K562 (cell line): Measurements from ENCODE around the gene LTBP4. TPM values are rescaled to one million over a fixed set of nuclear protein-coding genes. Genes with fewer than 3 reads are reported as not detected.

ENCODE experiments used
- ESRRB ChIP-seq: fragments of 250-450 bp; sonication (Bioruptor Pico); IDR thresholded peaks from 2 replicates; pipeline ENCODE4 v1.5.0; 2020; ENCODE audit warnings: mild to moderate bottlenecking, moderate library complexity, borderline replicate concordance
- FIP1L1 ChIP-seq: fragments of 200-400 bp; formaldehyde crosslinking; IDR thresholded peaks from 2 replicates; pipeline ENCODE4 v1.6.1; 2018; ENCODE audit warnings: mild to moderate bottlenecking, low read depth, low read length; ENCODE audit not compliant: poor library complexity, severe bottlenecking
- FOXK2 ChIP-seq, 2 experiments: fragments of 450-650 bp; IDR thresholded peaks in 1 of 2; conservative IDR thresholded peaks in 1 of 2; 2 replicates each; pipeline ENCODE4 v1.6.1; 2016; ENCODE audit warnings: low read depth in 2 of 2, mild to moderate bottlenecking in 1 of 2
- GTF2F1 ChIP-seq: IDR thresholded peaks from 2 replicates; pipeline ENCODE4 v1.6.1; 2011; ENCODE audit warnings: low read depth, low read length, improper control_type of control experiment
- HDAC1 ChIP-seq, 2 experiments: fragments of 450-650 bp; IDR thresholded peaks; 2 replicates each; pipeline ENCODE4 v1.6.1; 2016 to 2017; ENCODE audit warnings: inconsistent platforms in 1 of 2, mild to moderate bottlenecking in 1 of 2, moderate library complexity in 1 of 2
- MAFF ChIP-seq: IDR thresholded peaks from 2 replicates; pipeline ENCODE4 v1.6.1; 2012; ENCODE audit warnings: low read length, improper control_type of control experiment
- RBBP5 ChIP-seq: fragments of 200-600 bp; sonication (generic); IDR thresholded peaks from 2 replicates; pipeline ENCODE4 v1.6.1; 2012; ENCODE audit warnings: borderline replicate concordance, mild to moderate bottlenecking, low read length, control low read depth, inconsistent platforms; ENCODE audit not compliant: insufficient read depth, poor library complexity, severe bottlenecking
- RNF2 ChIP-seq: sonication (generic); IDR thresholded peaks from 2 replicates; pipeline ENCODE4 v1.6.1; 2016
- ZNF785 ChIP-seq: fragments of 250-450 bp; sonication (Bioruptor Pico); IDR thresholded peaks from 2 replicates; pipeline ENCODE4 v1.4.0; 2020; ENCODE audit warnings: mild to moderate bottlenecking
- ZZZ3 ChIP-seq: fragments of 450-650 bp; IDR thresholded peaks from 2 replicates; pipeline ENCODE4 v1.6.1; 2016; ENCODE audit warnings: antibody characterized with exemption, mild to moderate bottlenecking, moderate library complexity
- polyA plus RNA-seq, 8 experiments: library from polyadenylated mRNA; depleted of rRNA in 4 of 8; stranded (reverse) in 5 of 8; unstranded in 3 of 8; fragments of >200 nt; fragmentation: Nextera tagmentation in 2 of 8; fragmentation: Illumina TruSeq in 1 of 8; extraction: Ambion mirVana in 2 of 8; extraction: Trizol in 1 of 8; gene quantifications; 2 replicates each; pipeline versions ENCODE4 v1.2.1 to v1.2.3, GENCODE V29; 2011 to 2014; ENCODE audit warnings: inconsistent platforms in 1 of 8, missing spikeins in 1 of 8
- total RNA-seq, 7 experiments: library from RNA; depleted of rRNA in 6 of 7; stranded (reverse); fragments of >200 nt in 6 of 7; fragmentation: Illumina TruSeq in 2 of 7; extraction: Trizol in 2 of 7; gene quantifications; 2 replicates each; pipeline versions ENCODE4 v1.2.1 to v1.2.3, GENCODE V29; 2011 to 2021; ENCODE audit warnings: low replicate concordance in 1 of 7
- TF ChIP-seq, protein P1 (sequence below): fragments of 450-650 bp; IDR thresholded peaks from 2 replicates; pipeline ENCODE4 v1.6.1; 2016; ENCODE audit warnings: low read depth, mild to moderate bottlenecking, moderate library complexity
- TF ChIP-seq, protein P2 (sequence below): fragments of 250-450 bp; sonication (Bioruptor Pico); IDR thresholded peaks from 2 replicates; pipeline ENCODE4 v1.5.1; 2021; ENCODE audit warnings: mild to moderate bottlenecking
- TF ChIP-seq, protein P3 (sequence below): fragments of 250-450 bp; sonication (Bioruptor Pico); IDR thresholded peaks from 2 replicates; pipeline ENCODE4 v1.5.0; 2021; ENCODE audit warnings: mild to moderate bottlenecking, borderline replicate concordance
- TF ChIP-seq, protein P4 (sequence below): fragments of 250-450 bp; sonication (Bioruptor Pico); IDR thresholded peaks from 2 replicates; pipeline ENCODE4 v1.4.0; 2020; ENCODE audit warnings: mild to moderate bottlenecking, moderate library complexity
- TF ChIP-seq, protein P5 (sequence below): fragments of 250-450 bp; sonication (Bioruptor Pico); IDR thresholded peaks from 2 replicates; pipeline ENCODE4 v1.5.0; 2021
- TF ChIP-seq, protein P6 (sequence below): fragments of 250-450 bp; sonication (Bioruptor Pico); IDR thresholded peaks from 2 replicates; pipeline ENCODE4 v1.8.0; 2022; ENCODE audit warnings: moderate library complexity, mild to moderate bottlenecking, inconsistent platforms

LTBP4 gene
- total and polyA plus RNA-seq, 9 of the 15 experiments (the other 6 are each of a cell fraction or from before 2014, with no cell fraction given) = 0.35 to 160 (median 31.6) TPM

DNA sequence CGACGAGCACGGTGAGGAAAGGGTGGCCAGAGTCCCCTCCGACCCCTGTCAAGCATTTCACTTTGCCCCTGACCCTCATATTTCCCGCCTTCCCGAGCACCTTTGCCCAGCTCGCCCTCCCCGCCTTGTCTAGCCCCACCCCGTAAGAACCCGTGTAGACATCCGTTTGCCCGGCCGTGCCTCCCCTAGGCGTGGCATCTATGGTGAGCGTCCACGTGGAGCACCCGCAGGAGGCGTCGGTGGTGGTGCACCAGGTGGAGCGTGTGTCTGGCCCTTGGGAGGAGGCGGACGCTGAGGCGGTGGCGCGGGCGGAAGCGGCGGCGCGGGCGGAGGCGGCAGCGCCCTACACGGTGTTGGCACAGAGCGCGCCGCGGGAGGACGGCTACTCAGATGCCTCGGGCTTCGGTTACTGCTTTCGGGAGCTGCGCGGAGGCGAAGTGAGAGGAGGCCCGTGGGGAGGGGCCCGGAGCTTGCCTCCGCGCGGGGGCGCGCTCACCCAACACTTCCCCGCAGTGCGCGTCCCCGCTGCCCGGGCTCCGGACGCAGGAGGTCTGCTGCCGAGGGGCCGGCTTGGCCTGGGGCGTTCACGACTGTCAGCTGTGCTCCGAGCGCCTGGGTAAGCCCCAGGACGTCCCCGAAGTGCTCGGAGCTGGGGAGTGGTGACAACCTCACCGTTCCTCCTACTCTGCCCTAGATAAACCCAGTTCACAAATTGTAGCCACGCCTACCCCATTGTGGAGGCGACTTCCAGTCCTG, 4.2 kb downstream of the LTBP4 start (continued):
- TF ChIP-seq HDAC1 (IDR thresholded peaks at IDR 0.05) = peak in 1 of 2 experiments; percentile 78; a peak in 2 of 4 replicates
- TF ChIP-seq, protein P1, sequence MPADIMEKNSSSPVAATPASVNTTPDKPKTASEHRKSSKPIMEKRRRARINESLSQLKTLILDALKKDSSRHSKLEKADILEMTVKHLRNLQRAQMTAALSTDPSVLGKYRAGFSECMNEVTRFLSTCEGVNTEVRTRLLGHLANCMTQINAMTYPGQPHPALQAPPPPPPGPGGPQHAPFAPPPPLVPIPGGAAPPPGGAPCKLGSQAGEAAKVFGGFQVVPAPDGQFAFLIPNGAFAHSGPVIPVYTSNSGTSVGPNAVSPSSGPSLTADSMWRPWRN = no peak
- TF ChIP-seq, protein P2, sequence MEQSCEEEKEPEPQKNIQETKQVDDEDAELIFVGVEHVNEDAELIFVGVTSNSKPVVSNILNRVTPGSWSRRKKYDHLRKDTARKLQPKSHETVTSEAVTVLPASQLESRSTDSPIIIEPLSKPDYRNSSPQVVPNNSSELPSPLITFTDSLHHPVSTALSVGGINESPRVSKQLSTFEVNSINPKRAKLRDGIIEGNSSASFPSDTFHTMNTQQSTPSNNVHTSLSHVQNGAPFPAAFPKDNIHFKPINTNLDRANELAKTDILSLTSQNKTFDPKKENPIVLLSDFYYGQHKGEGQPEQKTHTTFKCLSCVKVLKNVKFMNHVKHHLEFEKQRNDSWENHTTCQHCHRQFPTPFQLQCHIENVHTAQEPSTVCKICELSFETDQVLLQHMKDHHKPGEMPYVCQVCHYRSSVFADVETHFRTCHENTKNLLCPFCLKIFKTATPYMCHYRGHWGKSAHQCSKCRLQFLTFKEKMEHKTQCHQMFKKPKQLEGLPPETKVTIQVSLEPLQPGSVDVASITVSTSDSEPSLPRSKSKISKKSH (CRISPR knock-in tag) = no peak
- no peak for TF ChIP-seq FOXK2 (conservative IDR thresholded peaks at IDR 0.05 in 1 of 2, IDR thresholded peaks at IDR 0.05 in 1 of 2; ENCODE audit: low read depth in 2 of 2)
- TF ChIP-seq RNF2 = no peak
- TF ChIP-seq, protein P3, sequence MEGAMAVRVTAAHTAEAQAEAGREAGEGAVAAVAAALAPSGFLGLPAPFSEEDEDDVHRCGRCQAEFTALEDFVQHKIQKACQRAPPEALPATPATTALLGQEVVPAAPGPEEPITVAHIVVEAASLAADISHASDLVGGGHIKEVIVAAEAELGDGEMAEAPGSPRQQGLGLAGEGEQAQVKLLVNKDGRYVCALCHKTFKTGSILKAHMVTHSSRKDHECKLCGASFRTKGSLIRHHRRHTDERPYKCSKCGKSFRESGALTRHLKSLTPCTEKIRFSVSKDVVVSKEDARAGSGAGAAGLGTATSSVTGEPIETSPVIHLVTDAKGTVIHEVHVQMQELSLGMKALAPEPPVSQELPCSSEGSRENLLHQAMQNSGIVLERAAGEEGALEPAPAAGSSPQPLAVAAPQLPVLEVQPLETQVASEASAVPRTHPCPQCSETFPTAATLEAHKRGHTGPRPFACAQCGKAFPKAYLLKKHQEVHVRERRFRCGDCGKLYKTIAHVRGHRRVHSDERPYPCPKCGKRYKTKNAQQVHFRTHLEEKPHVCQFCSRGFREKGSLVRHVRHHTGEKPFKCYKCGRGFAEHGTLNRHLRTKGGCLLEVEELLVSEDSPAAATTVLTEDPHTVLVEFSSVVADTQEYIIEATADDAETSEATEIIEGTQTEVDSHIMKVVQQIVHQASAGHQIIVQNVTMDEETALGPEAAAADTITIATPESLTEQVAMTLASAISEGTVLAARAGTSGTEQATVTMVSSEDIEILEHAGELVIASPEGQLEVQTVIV (CRISPR knock-in tag) = no peak
- TF ChIP-seq GTF2F1 = no peak
- no peak for TF ChIP-seq MAFF
- TF ChIP-seq, protein P4, sequence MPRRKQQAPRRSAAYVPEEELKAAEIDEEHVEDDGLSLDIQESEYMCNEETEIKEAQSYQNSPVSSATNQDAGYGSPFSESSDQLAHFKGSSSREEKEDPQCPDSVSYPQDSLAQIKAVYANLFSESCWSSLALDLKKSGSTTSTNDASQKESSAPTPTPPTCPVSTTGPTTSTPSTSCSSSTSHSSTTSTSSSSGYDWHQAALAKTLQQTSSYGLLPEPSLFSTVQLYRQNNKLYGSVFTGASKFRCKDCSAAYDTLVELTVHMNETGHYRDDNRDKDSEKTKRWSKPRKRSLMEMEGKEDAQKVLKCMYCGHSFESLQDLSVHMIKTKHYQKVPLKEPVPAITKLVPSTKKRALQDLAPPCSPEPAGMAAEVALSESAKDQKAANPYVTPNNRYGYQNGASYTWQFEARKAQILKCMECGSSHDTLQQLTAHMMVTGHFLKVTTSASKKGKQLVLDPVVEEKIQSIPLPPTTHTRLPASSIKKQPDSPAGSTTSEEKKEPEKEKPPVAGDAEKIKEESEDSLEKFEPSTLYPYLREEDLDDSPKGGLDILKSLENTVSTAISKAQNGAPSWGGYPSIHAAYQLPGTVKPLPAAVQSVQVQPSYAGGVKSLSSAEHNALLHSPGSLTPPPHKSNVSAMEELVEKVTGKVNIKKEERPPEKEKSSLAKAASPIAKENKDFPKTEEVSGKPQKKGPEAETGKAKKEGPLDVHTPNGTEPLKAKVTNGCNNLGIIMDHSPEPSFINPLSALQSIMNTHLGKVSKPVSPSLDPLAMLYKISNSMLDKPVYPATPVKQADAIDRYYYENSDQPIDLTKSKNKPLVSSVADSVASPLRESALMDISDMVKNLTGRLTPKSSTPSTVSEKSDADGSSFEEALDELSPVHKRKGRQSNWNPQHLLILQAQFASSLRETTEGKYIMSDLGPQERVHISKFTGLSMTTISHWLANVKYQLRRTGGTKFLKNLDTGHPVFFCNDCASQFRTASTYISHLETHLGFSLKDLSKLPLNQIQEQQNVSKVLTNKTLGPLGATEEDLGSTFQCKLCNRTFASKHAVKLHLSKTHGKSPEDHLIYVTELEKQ (CRISPR knock-in tag) = no peak
- no peak for TF ChIP-seq ZZZ3
- TF ChIP-seq ESRRB (CRISPR knock-in tag) = no peak
- TF ChIP-seq, protein P5, sequence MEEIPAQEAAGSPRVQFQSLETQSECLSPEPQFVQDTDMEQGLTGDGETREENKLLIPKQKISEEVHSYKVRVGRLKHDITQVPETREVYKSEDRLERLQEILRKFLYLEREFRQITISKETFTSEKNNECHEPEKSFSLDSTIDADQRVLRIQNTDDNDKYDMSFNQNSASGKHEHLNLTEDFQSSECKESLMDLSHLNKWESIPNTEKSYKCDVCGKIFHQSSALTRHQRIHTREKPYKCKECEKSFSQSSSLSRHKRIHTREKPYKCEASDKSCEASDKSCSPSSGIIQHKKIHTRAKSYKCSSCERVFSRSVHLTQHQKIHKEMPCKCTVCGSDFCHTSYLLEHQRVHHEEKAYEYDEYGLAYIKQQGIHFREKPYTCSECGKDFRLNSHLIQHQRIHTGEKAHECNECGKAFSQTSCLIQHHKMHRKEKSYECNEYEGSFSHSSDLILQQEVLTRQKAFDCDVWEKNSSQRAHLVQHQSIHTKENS = no peak
- TF ChIP-seq ZNF785 = no peak
- peak; percentile 61 for TF ChIP-seq FIP1L1
- TF ChIP-seq, protein P6, sequence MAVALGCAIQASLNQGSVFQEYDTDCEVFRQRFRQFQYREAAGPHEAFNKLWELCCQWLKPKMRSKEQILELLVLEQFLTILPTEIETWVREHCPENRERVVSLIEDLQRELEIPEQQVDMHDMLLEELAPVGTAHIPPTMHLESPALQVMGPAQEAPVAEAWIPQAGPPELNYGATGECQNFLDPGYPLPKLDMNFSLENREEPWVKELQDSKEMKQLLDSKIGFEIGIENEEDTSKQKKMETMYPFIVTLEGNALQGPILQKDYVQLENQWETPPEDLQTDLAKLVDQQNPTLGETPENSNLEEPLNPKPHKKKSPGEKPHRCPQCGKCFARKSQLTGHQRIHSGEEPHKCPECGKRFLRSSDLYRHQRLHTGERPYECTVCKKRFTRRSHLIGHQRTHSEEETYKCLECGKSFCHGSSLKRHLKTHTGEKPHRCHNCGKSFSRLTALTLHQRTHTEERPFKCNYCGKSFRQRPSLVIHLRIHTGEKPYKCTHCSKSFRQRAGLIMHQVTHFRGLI = no peak
- peak; percentile 72 for TF ChIP-seq RBBP5
